ENCODE results near the gene BNC1.

Gene BNC1

GRCh38 chr15:83282776-83283137 is 1.7 kb downstream of the BNC1 start:
- no peak for DNase-seq (ENCODE audit: low read depth)
- no peak for TF ChIP-seq CTCF (IDR thresholded peaks at IDR 0.05; ENCODE audit: low read depth, low read length, missing control alignments)
- H3K4me3 ChIP-seq (ENCODE audit: low read depth, low read length) = no peak overlapping the region

- no peak for DNase-seq (ENCODE audit: low read depth)
- H3K4me3 ChIP-seq (ENCODE audit: low read depth, low read length) = no peak overlapping the region
- no peak for TF ChIP-seq CTCF (IDR thresholded peaks at IDR 0.05; ENCODE audit: low read depth, low read length, missing control alignments)
Measured at GRCh38 chr15:83282141-83282540, 2.3 kb downstream of the BNC1 start.

- no peak for TF ChIP-seq CTCF (IDR thresholded peaks at IDR 0.05; ENCODE audit: low read depth, low read length, missing control alignments)
- H3K4me3 ChIP-seq (ENCODE audit: low read depth, low read length) = no peak overlapping the region
- no peak for DNase-seq (ENCODE audit: low read depth)
Measured at GRCh38 chr15:83278191-83278590, 6.3 kb downstream of the BNC1 start.

GRCh38 chr15:83276661-83277060 is 7.8 kb downstream of the BNC1 start:
- no peak for DNase-seq (ENCODE audit: low read depth)
- no peak overlapping the region for H3K4me3 ChIP-seq (ENCODE audit: low read depth, low read length)
- TF ChIP-seq CTCF (IDR thresholded peaks at IDR 0.05; ENCODE audit: low read depth, low read length, missing control alignments) = no peak

GRCh38 chr15:83275412-83275811 is 9.1 kb downstream of the BNC1 start:
- no peak for TF ChIP-seq CTCF (IDR thresholded peaks at IDR 0.05; ENCODE audit: low read depth, low read length, missing control alignments)
- no peak for DNase-seq (ENCODE audit: low read depth)
- no peak overlapping the region for H3K4me3 ChIP-seq (ENCODE audit: low read depth, low read length)

GRCh38 chr15:83270176-83270575 is 14.3 kb downstream of the BNC1 start:
- TF ChIP-seq CTCF (IDR thresholded peaks at IDR 0.05; ENCODE audit: low read depth, low read length, missing control alignments) = no peak

GRCh38 chr15:83268147-83268546 is 16.3 kb downstream of the BNC1 start:
- DNase-seq (ENCODE audit: low read depth) = no peak
- TF ChIP-seq CTCF (IDR thresholded peaks at IDR 0.05; ENCODE audit: low read depth, low read length, missing control alignments) = no peak
- no peak overlapping the region for H3K4me3 ChIP-seq (ENCODE audit: low read depth, low read length)

More at GRCh38 chr15:83270176-83270575, 14.3 kb downstream of the BNC1 start:
- no peak for DNase-seq (ENCODE audit: low read depth)
- H3K4me3 ChIP-seq (ENCODE audit: low read depth, low read length) = no peak overlapping the region
